Panc1 (cell line): Measurements from ENCODE around the gene ROCK2. TPM values are rescaled to one million over a fixed set of nuclear protein-coding genes. Genes with fewer than 3 reads are reported as not detected.

Experiments used
- ATAC-seq: fragments of 200-7000 bp; cut with Tn5 transposase; 2 replicates; pipeline ENCODE4 v1.9.1; 2020; ENCODE audit warnings: mild to moderate bottlenecking, moderate library complexity
- BruUV-seq: library from RNA; stranded (reverse); fragments of 400-500 nt; replicated peaks from 2 replicates; lab custom pipeline; 2021; lab: Mats Ljungman, UMichigan
- CTCF ChIA-PET: fragments of 300-600 bp; sonication (Branson Sonifier 250); formaldehyde crosslinking; loops from one replicate; lab custom pipeline; 2022; ENCODE audit warnings: antibody characterized with exemption; lab: Charles Lee
- POLR2A ChIA-PET: fragments of 300-600 bp; sonication (Branson Sonifier 250); formaldehyde crosslinking; loops from one replicate; lab custom pipeline; 2022; ENCODE audit warnings: antibody characterized with exemption; lab: Charles Lee
- DNase-seq: peaks from one replicate; pipeline ENCODE4 v3.0.0-alpha.2; 2010; ENCODE audit warnings: low read depth, low spot score
- H3K27ac ChIP-seq: 2 replicates; pipeline ENCODE4 v1.5.1; 2011; ENCODE audit warnings: mild to moderate bottlenecking, low read length, inconsistent platforms
- H3K27me3 ChIP-seq: fragments of 200-500 bp; sonication (Bioruptor generic); 2 replicates; pipeline ENCODE4 v1.6.0; 2014; ENCODE audit warnings: low read length, inconsistent platforms; ENCODE audit not compliant: control insufficient read depth, insufficient read depth
- H3K36me3 ChIP-seq: fragments of 200-500 bp; sonication (Bioruptor generic); 2 replicates; pipeline ENCODE4 v1.5.1; 2014; ENCODE audit warnings: inconsistent platforms, mild to moderate bottlenecking, low read length, moderate library complexity; ENCODE audit not compliant: control insufficient read depth, insufficient read depth
- H3K4me1 ChIP-seq: 2 replicates; pipeline ENCODE4 v1.5.1; 2011; ENCODE audit warnings: inconsistent platforms, mild to moderate bottlenecking, low read length, moderate library complexity; ENCODE audit not compliant: control insufficient read depth, insufficient read depth
- H3K4me3 ChIP-seq, 2 experiments: 2 replicates each; pipeline ENCODE4 v1.5.1; 2011 to 2012; ENCODE audit warnings: low read depth in 2 of 2, low read length in 2 of 2, mild to moderate bottlenecking in 2 of 2, inconsistent platforms in 1 of 2, moderate library complexity in 1 of 2
- H3K9me3 ChIP-seq: fragments of 200-500 bp; sonication (Bioruptor generic); 2 replicates; pipeline ENCODE4 v1.5.1; 2014; ENCODE audit warnings: low read depth, mild to moderate bottlenecking, inconsistent platforms, low read length, moderate library complexity; ENCODE audit not compliant: control insufficient read depth, insufficient read depth
- POLR2AphosphoS5 ChIP-seq: IDR thresholded peaks from 2 replicates; pipeline ENCODE4 v1.6.1; 2012; ENCODE audit warnings: mild to moderate bottlenecking, low read depth, low read length, moderate library complexity
- SIN3A ChIP-seq: IDR thresholded peaks from 2 replicates; pipeline ENCODE4 v1.6.1; 2012; ENCODE audit warnings: low read depth, mild to moderate bottlenecking, low read length, moderate library complexity, borderline replicate concordance; ENCODE audit not compliant: insufficient read depth
- TCF7L2 ChIP-seq: IDR thresholded peaks from 2 replicates; pipeline ENCODE4 v1.6.1; 2011; ENCODE audit warnings: mild to moderate bottlenecking, low read depth, low read length, inconsistent platforms
- in situ Hi-C: cut with HindIII; loops from 2 replicates; pipeline ENCODE4 v1.10.0; 2016; ENCODE audit warnings: low sequenced_read_pairs, low pct_unique_long_range_greater_than_20kb
- intact Hi-C: fragments of 100-400 bp; cut with micrococcal nuclease; formaldehyde crosslinking; loops from one replicate; pipeline ENCODE4 v1.10.0; 2022; ENCODE audit not compliant: unreplicated experiment
- total RNA-seq: library from RNA; stranded (reverse); gene quantifications from one replicate; pipeline ENCODE4 v1.2.1, GENCODE V29; 2021; ENCODE audit not compliant: unreplicated experiment
- TF ChIP-seq, protein P1 (sequence below), 2 experiments: IDR thresholded peaks; 2 replicates each; pipeline ENCODE4 v1.6.1; 2011 to 2012; ENCODE audit warnings: low read depth in 2 of 2, control low read depth in 1 of 2, low read length in 1 of 2, mild to moderate bottlenecking in 1 of 2, moderate library complexity in 1 of 2; ENCODE audit not compliant: insufficient read depth in 1 of 2
- TF ChIP-seq, protein P2 (sequence below): fragments of 450-650 bp; IDR thresholded peaks from 2 replicates; pipeline ENCODE4 v1.5.1; 2017; ENCODE audit warnings: mild to moderate bottlenecking

The ROCK2 gene
- total RNA-seq, 1 experiment from 2014 or later, result 47.9 TPM

DNA sequence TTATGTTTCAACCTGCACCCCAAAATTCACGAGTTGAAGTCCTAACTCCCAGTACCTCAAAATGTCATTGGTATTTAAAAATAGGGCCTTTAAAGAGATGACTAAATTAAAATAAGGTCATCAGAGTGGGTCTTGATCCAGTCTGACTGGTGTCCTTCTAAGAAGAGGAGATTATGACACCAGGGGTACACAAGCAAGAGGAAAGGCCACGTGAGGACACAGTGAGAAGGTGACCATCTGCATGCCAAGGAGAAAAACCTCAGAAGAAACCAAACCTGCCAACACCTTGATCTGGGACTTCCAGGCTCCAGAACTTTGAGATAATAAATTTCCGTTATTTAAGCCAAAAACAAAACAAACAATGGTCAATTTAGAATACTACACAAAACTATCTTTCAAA, 22.6 kb downstream of the ROCK2 start:
- Histone ChIP-seq H3K27me3 (no peaks in the 10 kb centered on the region), H3K27ac (no peak overlapping the region), H3K4me3 (no peak overlapping the region), H3K9me3 (no peaks in the 10 kb centered on the region), H3K4me1 (no peaks in the 10 kb centered on the region), H3K36me3 (no peaks in the 10 kb centered on the region)
- in situ Hi-C loops, result no loop called here
- DNase-seq (no peak), ATAC-seq (no peak)
- BruUV-seq, result no TSS peak
- intact Hi-C loops, result no loop called here
- POLR2A ChIA-PET, result interaction anchor here (0.8 kb wide), 1 partner anchor 10 kb away, joined by 3 read pairs; no protein-coding TSS in a partner anchor
- CTCF ChIA-PET, result no interaction called here
- TF ChIP-seq, protein P1, sequence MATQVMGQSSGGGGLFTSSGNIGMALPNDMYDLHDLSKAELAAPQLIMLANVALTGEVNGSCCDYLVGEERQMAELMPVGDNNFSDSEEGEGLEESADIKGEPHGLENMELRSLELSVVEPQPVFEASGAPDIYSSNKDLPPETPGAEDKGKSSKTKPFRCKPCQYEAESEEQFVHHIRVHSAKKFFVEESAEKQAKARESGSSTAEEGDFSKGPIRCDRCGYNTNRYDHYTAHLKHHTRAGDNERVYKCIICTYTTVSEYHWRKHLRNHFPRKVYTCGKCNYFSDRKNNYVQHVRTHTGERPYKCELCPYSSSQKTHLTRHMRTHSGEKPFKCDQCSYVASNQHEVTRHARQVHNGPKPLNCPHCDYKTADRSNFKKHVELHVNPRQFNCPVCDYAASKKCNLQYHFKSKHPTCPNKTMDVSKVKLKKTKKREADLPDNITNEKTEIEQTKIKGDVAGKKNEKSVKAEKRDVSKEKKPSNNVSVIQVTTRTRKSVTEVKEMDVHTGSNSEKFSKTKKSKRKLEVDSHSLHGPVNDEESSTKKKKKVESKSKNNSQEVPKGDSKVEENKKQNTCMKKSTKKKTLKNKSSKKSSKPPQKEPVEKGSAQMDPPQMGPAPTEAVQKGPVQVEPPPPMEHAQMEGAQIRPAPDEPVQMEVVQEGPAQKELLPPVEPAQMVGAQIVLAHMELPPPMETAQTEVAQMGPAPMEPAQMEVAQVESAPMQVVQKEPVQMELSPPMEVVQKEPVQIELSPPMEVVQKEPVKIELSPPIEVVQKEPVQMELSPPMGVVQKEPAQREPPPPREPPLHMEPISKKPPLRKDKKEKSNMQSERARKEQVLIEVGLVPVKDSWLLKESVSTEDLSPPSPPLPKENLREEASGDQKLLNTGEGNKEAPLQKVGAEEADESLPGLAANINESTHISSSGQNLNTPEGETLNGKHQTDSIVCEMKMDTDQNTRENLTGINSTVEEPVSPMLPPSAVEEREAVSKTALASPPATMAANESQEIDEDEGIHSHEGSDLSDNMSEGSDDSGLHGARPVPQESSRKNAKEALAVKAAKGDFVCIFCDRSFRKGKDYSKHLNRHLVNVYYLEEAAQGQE (IDR thresholded peaks at IDR 0.05; ENCODE audit: insufficient read depth in 1 of 2, low read depth in 2 of 2, low read length in 1 of 2), result no peak
- TF ChIP-seq POLR2AphosphoS5 (no peak), TCF7L2 (no peak), SIN3A (no peak)
- TF ChIP-seq, protein P2, sequence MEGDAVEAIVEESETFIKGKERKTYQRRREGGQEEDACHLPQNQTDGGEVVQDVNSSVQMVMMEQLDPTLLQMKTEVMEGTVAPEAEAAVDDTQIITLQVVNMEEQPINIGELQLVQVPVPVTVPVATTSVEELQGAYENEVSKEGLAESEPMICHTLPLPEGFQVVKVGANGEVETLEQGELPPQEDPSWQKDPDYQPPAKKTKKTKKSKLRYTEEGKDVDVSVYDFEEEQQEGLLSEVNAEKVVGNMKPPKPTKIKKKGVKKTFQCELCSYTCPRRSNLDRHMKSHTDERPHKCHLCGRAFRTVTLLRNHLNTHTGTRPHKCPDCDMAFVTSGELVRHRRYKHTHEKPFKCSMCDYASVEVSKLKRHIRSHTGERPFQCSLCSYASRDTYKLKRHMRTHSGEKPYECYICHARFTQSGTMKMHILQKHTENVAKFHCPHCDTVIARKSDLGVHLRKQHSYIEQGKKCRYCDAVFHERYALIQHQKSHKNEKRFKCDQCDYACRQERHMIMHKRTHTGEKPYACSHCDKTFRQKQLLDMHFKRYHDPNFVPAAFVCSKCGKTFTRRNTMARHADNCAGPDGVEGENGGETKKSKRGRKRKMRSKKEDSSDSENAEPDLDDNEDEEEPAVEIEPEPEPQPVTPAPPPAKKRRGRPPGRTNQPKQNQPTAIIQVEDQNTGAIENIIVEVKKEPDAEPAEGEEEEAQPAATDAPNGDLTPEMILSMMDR, result no peak

DNA sequence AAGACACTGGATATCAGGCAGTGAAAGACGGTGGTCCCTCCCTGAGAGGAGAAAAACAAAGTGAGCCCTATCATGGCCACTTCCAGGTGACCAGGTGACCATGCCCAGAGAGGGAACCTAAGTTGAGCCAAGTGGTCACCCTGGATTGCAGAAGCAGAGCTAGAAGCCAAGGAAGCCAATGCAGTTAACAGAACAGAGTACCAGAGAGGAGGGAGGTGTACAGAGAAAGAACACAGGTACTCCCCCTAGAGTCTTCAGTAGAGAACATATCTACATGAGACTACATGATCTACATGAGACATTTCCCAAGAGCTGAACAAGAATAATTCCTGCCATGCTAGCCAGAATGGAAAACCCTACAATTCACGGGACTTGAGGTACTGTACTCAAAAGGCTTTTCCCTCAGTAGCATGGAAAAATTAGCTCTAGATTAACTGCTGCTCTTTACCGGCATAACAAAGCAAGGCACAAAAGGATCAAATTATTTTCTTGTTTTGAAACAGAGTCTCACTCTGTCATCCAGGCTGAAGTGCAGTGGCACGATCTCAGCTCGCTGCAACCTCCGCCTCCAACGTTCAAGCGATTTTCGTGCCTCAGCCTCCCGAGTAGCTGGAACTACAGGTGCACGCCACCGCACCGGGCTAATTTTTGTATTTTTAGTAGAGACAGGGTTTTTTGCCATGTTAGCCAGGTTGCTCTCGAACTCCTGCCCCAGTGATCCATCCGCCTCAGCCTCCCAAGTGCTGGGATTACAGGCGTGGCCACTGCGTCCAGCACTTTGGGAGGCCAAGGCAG, 23.5 kb downstream of the ROCK2 start:
- CTCF ChIA-PET, result interaction anchor here (0.6 to 0.9 kb wide), 2 partner anchors 15 to 86 kb away, joined by 3 read pairs; no protein-coding TSS in a partner anchor
- H3K27me3 ChIP-seq, result no peaks in the 10 kb centered on the region
- ATAC-seq, result no peak

More for the DNA sequence above, 23.5 kb downstream of the ROCK2 start:
- POLR2A ChIA-PET, result no interaction called here
- H3K4me1 ChIP-seq, result no peaks in the 10 kb centered on the region
- H3K9me3 ChIP-seq, result no peaks in the 10 kb centered on the region
- H3K4me3 ChIP-seq, result no peak overlapping the region
- TF ChIP-seq, protein P1 (IDR thresholded peaks at IDR 0.05; ENCODE audit: insufficient read depth in 1 of 2, low read depth in 2 of 2, low read length in 1 of 2), result no peak
- no peak for TF ChIP-seq POLR2AphosphoS5
- TF ChIP-seq, protein P2, result peak; percentile 30
- no TSS peak for BruUV-seq
- in situ Hi-C loops (no loop called here), intact Hi-C loops (no loop called here)
- no peak for DNase-seq
- no peaks in the 10 kb centered on the region for H3K36me3 ChIP-seq
- no peak overlapping the region for H3K27ac ChIP-seq
